Neural progenitor cell (in vitro differentiated cells): ENCODE measurements around the gene CAMK1D. TPM values are rescaled to one million over a fixed set of nuclear protein-coding genes. Genes with fewer than 3 reads are reported as not detected.
A peak's percentile ranks its signal among the peaks of the same experiment; 100 is the strongest.
"Not testable (repeated sequence)": the region's sequence is repeated elsewhere in the genome, so short reads cannot be mapped to it uniquely, and the experiment has no call there.

Source experiments
- DNase-seq: peaks from one replicate; pipeline ENCODE4 v3.0.0-alpha.2; 2016; ENCODE audit warnings: low spot score
- H2AFZ ChIP-seq: fragments of 200-600 bp; sonication (generic); replicated peaks from 2 replicates; pipeline ENCODE4 v1.6.1; 2016; ENCODE audit warnings: antibody characterized with exemption
- H3F3A ChIP-seq: fragments of 200-600 bp; sonication (generic); 2 replicates; pipeline ENCODE4 v1.6.1; 2016; ENCODE audit warnings: antibody characterized with exemption, low read depth
- H3K27ac ChIP-seq: fragments of 200-600 bp; sonication (generic); 2 replicates; pipeline ENCODE4 v1.5.1; 2016; ENCODE audit warnings: mild to moderate bottlenecking
- H3K27me3 ChIP-seq: fragments of 200-600 bp; sonication (generic); 2 replicates; pipeline ENCODE4 v1.6.1; 2016; ENCODE audit warnings: mild to moderate bottlenecking, moderate library complexity
- H3K36me3 ChIP-seq: fragments of 200-600 bp; sonication (generic); 2 replicates; pipeline ENCODE4 v1.5.1; 2016
- H3K4me1 ChIP-seq: fragments of 200-600 bp; sonication (generic); 2 replicates; pipeline ENCODE4 v1.6.1; 2016; ENCODE audit warnings: mixed run types
- H3K4me2 ChIP-seq: fragments of 200-600 bp; sonication (generic); 2 replicates; pipeline ENCODE4 v1.6.1; 2016
- H3K4me3 ChIP-seq: fragments of 200-600 bp; sonication (generic); 2 replicates; pipeline ENCODE4 v1.5.1; 2016
- H3K79me2 ChIP-seq: fragments of 200-600 bp; sonication (generic); 2 replicates; pipeline ENCODE4 v1.6.1; 2016; ENCODE audit warnings: low read depth
- H3K9ac ChIP-seq: fragments of 200-600 bp; sonication (generic); 2 replicates; pipeline ENCODE4 v1.6.1; 2016
- H3K9me3 ChIP-seq: fragments of 200-600 bp; sonication (generic); 2 replicates; pipeline ENCODE4 v1.5.1; 2016; ENCODE audit warnings: low read depth
- H4K20me1 ChIP-seq: fragments of 200-600 bp; sonication (generic); 2 replicates; pipeline ENCODE4 v1.6.1; 2016; ENCODE audit warnings: low read depth
- H3K27ac Mint-ChIP-seq: 3 replicates; pipeline ENCODE4 v1.8.0; 2021; ENCODE audit warnings: mixed read lengths
- H3K27me3 Mint-ChIP-seq: 2 replicates; pipeline ENCODE4 v1.8.0; 2022; ENCODE audit warnings: low read depth, mild to moderate bottlenecking, inconsistent platforms, moderate library complexity, mixed read lengths; ENCODE audit not compliant: insufficient read depth
- H3K36me3 Mint-ChIP-seq: 3 replicates; pipeline ENCODE4 v1.8.0; 2021; ENCODE audit warnings: mixed read lengths
- H3K4me1 Mint-ChIP-seq: 3 replicates; pipeline ENCODE4 v1.8.0; 2021; ENCODE audit warnings: mixed read lengths
- H3K4me3 Mint-ChIP-seq: 3 replicates; pipeline ENCODE4 v1.8.0; 2021; ENCODE audit warnings: mild to moderate bottlenecking, moderate library complexity, mixed read lengths
- H3K9me3 Mint-ChIP-seq: 3 replicates; pipeline ENCODE4 v1.8.0; 2020; ENCODE audit warnings: mixed read lengths
- EZH2 ChIP-seq: fragments of 200-600 bp; sonication (generic); IDR thresholded peaks from 2 replicates; pipeline ENCODE4 v1.6.1; 2017; ENCODE audit warnings: antibody characterized with exemption, mild to moderate bottlenecking, moderate library complexity
- EZH2phosphoT487 ChIP-seq: fragments of 200-600 bp; sonication (generic); IDR thresholded peaks from 2 replicates; pipeline ENCODE4 v1.6.1; 2017; ENCODE audit warnings: antibody characterized with exemption
- total RNA-seq: library from RNA; depleted of rRNA; stranded (reverse); fragments of >200 nt; gene quantifications from 2 replicates; pipeline ENCODE4 v1.2.3, GENCODE V29; 2015; ENCODE audit warnings: low replicate concordance
- TF ChIP-seq, protein P1 (sequence below): fragments of 200-600 bp; sonication (generic); IDR thresholded peaks from 2 replicates; pipeline ENCODE4 v1.5.1; 2017; ENCODE audit warnings: antibody characterized with exemption, mild to moderate bottlenecking

CAMK1D gene
- total RNA-seq, 1 donor from 2014 or later: 7.6 TPM

DNA sequence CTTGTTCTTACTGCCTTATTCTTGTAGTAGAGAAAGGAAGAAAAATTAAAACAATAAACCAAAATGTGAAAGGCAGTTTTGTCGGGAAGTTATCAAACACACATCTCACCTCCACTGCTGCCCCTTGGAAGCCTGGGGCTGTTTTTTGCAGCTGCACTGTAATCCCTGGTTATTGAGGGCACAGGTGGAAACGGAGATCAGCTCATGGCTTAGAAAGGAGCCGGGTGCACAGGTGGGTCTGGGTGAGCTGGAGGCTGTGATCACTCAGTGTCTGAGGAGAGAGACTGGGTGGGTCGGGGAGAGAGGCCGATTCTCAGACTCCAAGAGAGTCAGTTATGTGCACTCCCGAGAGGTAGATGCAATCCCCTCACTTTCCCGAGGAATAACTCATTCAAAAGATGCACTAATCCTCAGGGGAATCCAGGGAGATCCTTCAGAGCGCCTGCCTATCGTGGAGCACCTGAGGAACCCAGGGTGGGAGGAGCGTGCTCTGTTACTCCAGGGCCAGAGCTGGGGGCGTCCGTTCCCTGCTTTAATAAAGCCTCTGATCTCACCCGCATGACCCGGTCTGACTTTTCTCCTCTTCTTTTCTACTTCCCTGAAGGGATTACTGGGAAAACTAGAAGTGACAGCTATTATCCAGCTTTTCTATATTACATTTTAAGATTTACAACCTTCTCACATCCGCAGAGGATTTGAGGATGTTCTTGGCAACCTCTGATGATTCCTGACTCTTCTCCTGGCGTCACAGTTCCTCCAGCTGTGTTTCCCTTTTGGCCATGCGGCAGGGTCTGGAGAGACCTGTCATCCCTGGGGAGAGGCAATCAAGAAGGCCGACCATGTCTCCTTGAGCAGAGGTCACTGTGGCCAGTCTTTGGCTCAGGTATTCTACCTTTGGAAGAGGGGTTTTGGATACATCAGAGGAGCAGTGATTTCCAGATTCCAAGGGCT lies 82.1 kb downstream of the CAMK1D start:
- H3K9me3 Mint-ChIP-seq: no peaks in the 10 kb centered on the region
- no peaks in the 10 kb centered on the region for H3K27me3 ChIP-seq
- H3K27ac Mint-ChIP-seq: no peak overlapping the region

DNA sequence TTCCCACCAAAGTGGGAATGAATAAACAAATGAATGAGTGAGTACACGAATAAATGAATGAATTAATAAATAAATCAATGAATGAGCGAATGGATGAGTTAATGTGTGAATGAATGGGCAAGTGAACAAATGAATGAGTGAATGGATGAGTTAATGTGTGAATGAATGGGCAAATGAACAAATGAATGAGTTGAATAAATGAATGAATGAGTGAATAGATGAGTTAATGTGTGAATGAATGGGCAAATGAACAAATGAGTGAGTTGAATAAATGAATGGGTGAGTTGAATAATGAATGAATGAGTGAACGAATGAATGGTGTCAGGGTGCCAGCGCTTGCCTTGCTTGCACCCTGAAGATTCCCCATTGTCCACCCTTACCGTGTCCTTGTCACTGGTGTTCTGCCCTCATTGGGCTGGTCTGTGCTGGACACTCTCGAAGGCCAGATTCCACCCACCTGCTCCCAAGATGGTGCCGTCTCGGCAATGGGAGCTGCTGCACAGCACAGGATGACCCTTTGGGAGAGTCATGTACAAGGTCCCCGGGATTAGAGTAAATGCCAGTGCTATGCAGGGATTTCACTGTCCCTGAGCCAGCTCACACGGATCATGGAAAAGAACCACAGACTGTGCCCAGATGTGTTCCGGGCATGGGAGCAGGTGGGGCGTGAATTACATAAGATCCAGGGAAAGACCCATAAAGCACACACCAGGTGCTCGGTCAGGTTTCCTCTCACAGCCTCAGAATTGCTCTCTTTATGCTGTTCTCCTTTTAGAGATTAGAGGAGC lies 83.2 kb downstream of the CAMK1D start:
- no peak overlapping the region for H3K4me3 ChIP-seq
- H2AFZ ChIP-seq: no peak overlapping the region
- no peaks in the 10 kb centered on the region for H3K27me3 Mint-ChIP-seq
- H3K9me3 Mint-ChIP-seq: no peaks in the 10 kb centered on the region
- no peak overlapping the region for H3K4me2 ChIP-seq
- H4K20me1 ChIP-seq: peaks cover 2% of the 10 kb centered on the region
- H3K9ac ChIP-seq: no peak overlapping the region
- H3K36me3 Mint-ChIP-seq: no peaks in the 10 kb centered on the region
- H3K27ac Mint-ChIP-seq: no peak overlapping the region
- H3K4me1 ChIP-seq: peaks cover 24% of the 10 kb centered on the region
- no peaks in the 10 kb centered on the region for H3K79me2 ChIP-seq
- H3K36me3 ChIP-seq: no peaks in the 10 kb centered on the region
- H3K4me3 Mint-ChIP-seq: no peak overlapping the region
- H3K27me3 ChIP-seq: no peaks in the 10 kb centered on the region
- H3K9me3 ChIP-seq: no peaks in the 10 kb centered on the region
- DNase-seq: no peak
- no peak overlapping the region for H3K27ac ChIP-seq
- H3K4me1 Mint-ChIP-seq: peaks cover 26% of the 10 kb centered on the region
- no peak for TF ChIP-seq EZH2
- TF ChIP-seq EZH2phosphoT487: no peak
- TF ChIP-seq, protein P1, sequence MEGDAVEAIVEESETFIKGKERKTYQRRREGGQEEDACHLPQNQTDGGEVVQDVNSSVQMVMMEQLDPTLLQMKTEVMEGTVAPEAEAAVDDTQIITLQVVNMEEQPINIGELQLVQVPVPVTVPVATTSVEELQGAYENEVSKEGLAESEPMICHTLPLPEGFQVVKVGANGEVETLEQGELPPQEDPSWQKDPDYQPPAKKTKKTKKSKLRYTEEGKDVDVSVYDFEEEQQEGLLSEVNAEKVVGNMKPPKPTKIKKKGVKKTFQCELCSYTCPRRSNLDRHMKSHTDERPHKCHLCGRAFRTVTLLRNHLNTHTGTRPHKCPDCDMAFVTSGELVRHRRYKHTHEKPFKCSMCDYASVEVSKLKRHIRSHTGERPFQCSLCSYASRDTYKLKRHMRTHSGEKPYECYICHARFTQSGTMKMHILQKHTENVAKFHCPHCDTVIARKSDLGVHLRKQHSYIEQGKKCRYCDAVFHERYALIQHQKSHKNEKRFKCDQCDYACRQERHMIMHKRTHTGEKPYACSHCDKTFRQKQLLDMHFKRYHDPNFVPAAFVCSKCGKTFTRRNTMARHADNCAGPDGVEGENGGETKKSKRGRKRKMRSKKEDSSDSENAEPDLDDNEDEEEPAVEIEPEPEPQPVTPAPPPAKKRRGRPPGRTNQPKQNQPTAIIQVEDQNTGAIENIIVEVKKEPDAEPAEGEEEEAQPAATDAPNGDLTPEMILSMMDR: no peak
- H3F3A ChIP-seq: no peaks in the 10 kb centered on the region

More for the DNA sequence above, 82.1 kb downstream of the CAMK1D start:
- no peak overlapping the region for H3K4me3 Mint-ChIP-seq
- no peak overlapping the region for H2AFZ ChIP-seq
- no peaks in the 10 kb centered on the region for H3K79me2 ChIP-seq
- H4K20me1 ChIP-seq: peaks cover 2% of the 10 kb centered on the region
- no peaks in the 10 kb centered on the region for H3F3A ChIP-seq
- H3K9ac ChIP-seq: no peak overlapping the region
- H3K4me1 Mint-ChIP-seq: peaks cover 26% of the 10 kb centered on the region
- no peaks in the 10 kb centered on the region for H3K36me3 Mint-ChIP-seq
- H3K36me3 ChIP-seq: no peaks in the 10 kb centered on the region
- peaks cover 24% of the 10 kb centered on the region for H3K4me1 ChIP-seq
- TF ChIP-seq, protein P1: no peak
- TF ChIP-seq EZH2 (no peak), EZH2phosphoT487 (no peak)
- no peaks in the 10 kb centered on the region for H3K27me3 Mint-ChIP-seq
- H3K4me2 ChIP-seq: no peak overlapping the region
- DNase-seq: peak; percentile 34
- H3K27ac ChIP-seq: no peak overlapping the region
- no peaks in the 10 kb centered on the region for H3K9me3 ChIP-seq
- no peak overlapping the region for H3K4me3 ChIP-seq

- Histone ChIP-seq H3K36me3 (no peaks in the 10 kb centered on the region), H3F3A (no peaks in the 10 kb centered on the region), H3K9ac (no peak overlapping the region), H3K4me2 (no peak overlapping the region), H3K4me3 (no peak overlapping the region), H3K9me3 (no peaks in the 10 kb centered on the region), H2AFZ (no peak overlapping the region), H3K4me1 (peaks cover 24% of the 10 kb centered on the region), H4K20me1 (peaks cover 2% of the 10 kb centered on the region), H3K79me2 (no peaks in the 10 kb centered on the region), H3K27ac (no peak overlapping the region), H3K27me3 (no peaks in the 10 kb centered on the region)
- no peak overlapping the region for H3K4me3 Mint-ChIP-seq
- DNase-seq: peak; percentile 10
- peaks cover under 1% of the 10 kb centered on the region for H3K36me3 Mint-ChIP-seq
- peaks cover 30% of the 10 kb centered on the region for H3K4me1 Mint-ChIP-seq
- H3K27ac Mint-ChIP-seq: no peak overlapping the region
- H3K9me3 Mint-ChIP-seq: peaks cover 4% of the 10 kb centered on the region
- no peaks in the 10 kb centered on the region for H3K27me3 Mint-ChIP-seq
- TF ChIP-seq EZH2phosphoT487 (no peak), EZH2 (no peak)
- TF ChIP-seq, protein P1: no peak
These were observed 84.9 kb downstream of the CAMK1D start for GRCh38 chr10:12434277-12434676.

- not testable (repeated sequence) for H3K4me3 Mint-ChIP-seq, DNase-seq, H3K36me3 ChIP-seq, H3K9me3 ChIP-seq, H3K4me3 ChIP-seq, H3K27me3 ChIP-seq, H3K27ac Mint-ChIP-seq, H3K36me3 Mint-ChIP-seq, H3K79me2 ChIP-seq, H3K9me3 Mint-ChIP-seq, H3K27me3 Mint-ChIP-seq, H2AFZ ChIP-seq, H4K20me1 ChIP-seq, H3F3A ChIP-seq, H3K4me2 ChIP-seq, H3K9ac ChIP-seq, H3K27ac ChIP-seq
- H3K4me1 ChIP-seq: peaks cover 23% of the 10 kb centered on the region
- peaks cover 30% of the 10 kb centered on the region for H3K4me1 Mint-ChIP-seq
These were observed 85.3 kb downstream of the CAMK1D start for GRCh38 chr10:12434677-12435076.
